Measurements from ENCODE around the gene CPT1A.

DNA sequence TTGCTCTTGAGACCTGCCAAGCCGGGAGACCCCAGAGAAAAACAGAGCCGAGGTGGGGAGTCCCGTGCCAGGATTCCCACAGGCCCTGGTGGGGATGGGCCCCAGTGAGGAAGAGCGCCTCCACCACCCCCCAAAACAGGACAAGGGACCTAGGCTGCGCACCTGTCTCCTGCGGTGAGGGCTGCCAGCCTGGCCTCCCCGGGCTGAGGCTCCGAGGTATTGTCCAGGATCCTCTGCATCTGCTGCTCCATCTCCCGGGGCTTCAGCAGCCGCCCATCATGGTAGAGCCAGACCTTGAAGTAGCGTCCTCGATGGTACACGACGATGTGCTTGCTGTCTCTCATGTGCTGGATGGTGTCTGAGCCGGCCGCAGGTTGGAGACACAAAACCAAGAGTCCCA lies 57.1 kb downstream of the CPT1A start:
- TF ChIP-seq, protein P1, sequence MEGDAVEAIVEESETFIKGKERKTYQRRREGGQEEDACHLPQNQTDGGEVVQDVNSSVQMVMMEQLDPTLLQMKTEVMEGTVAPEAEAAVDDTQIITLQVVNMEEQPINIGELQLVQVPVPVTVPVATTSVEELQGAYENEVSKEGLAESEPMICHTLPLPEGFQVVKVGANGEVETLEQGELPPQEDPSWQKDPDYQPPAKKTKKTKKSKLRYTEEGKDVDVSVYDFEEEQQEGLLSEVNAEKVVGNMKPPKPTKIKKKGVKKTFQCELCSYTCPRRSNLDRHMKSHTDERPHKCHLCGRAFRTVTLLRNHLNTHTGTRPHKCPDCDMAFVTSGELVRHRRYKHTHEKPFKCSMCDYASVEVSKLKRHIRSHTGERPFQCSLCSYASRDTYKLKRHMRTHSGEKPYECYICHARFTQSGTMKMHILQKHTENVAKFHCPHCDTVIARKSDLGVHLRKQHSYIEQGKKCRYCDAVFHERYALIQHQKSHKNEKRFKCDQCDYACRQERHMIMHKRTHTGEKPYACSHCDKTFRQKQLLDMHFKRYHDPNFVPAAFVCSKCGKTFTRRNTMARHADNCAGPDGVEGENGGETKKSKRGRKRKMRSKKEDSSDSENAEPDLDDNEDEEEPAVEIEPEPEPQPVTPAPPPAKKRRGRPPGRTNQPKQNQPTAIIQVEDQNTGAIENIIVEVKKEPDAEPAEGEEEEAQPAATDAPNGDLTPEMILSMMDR (conservative IDR thresholded peaks at IDR 0.05 in 1 of 2, IDR thresholded peaks at IDR 0.05 in 1 of 2; ENCODE audit: extremely low read depth in 1 of 2, insufficient read depth in 1 of 2, low read depth in 1 of 2, low read length in 2 of 2): no peak
- no peak for TF ChIP-seq EZH2 (IDR thresholded peaks at IDR 0.05; ENCODE audit: borderline replicate concordance, low read length)
